HCT116 (cell line): ENCODE data around the gene LY6G6F. TPM values are rescaled to one million over a fixed set of nuclear protein-coding genes. Genes with fewer than 3 reads are reported as not detected.

ENCODE experiments used
- ATAC-seq: fragments of 200-7000 bp; cut with Tn5 transposase; 2 replicates; pipeline ENCODE4 v1.9.1; 2020; ENCODE audit warnings: mild to moderate bottlenecking, moderate library complexity
- BruUV-seq: library from RNA; stranded (reverse); fragments of 400-500 nt; replicated peaks from 2 replicates; lab custom pipeline; 2021; lab: Mats Ljungman, UMichigan
- CTCF ChIA-PET: fragments of 300-600 bp; sonication (Branson Sonifier 250); formaldehyde crosslinking; loops from one replicate; lab custom pipeline; 2021; ENCODE audit warnings: antibody characterized with exemption; lab: Charles Lee
- POLR2A ChIA-PET: fragments of 300-600, 350-600 bp; sonication (Branson Sonifier 250); formaldehyde crosslinking; loops from one replicate; lab custom pipeline; 2021; ENCODE audit warnings: antibody characterized with exemption; lab: Charles Lee
- RAD21 ChIA-PET, 2 experiments: fragments of 300-600 bp; sonication (Branson Sonifier 250); formaldehyde crosslinking; loops; one replicate each; lab custom pipeline; 2023; ENCODE audit warnings: low total read pairs in 2 of 2; ENCODE audit not compliant: uncharacterized antibody in 2 of 2, unreplicated experiment in 2 of 2, low non-redundant PET in 1 of 2; lab: Charles Lee
- DNase-seq: peaks from one replicate; pipeline ENCODE4 v3.0.0-alpha.2; 2010; ENCODE audit warnings: low read depth, low spot score
- H2AFZ ChIP-seq: fragments of 200-600 bp; shearing (Covaris generic), sonication (generic); 2 replicates; pipeline ENCODE4 v1.6.1; 2017; ENCODE audit warnings: low read depth, mixed run types, mixed read lengths, antibody characterized with exemption, low read length; ENCODE audit not compliant: poor library complexity, severe bottlenecking
- H3K27ac ChIP-seq: 2 replicates; pipeline ENCODE4 v1.5.1; 2012; ENCODE audit warnings: low read depth, low read length
- H3K27me3 ChIP-seq: fragments of 200-600 bp; sonication (generic); 2 replicates; pipeline ENCODE4 v1.6.1; 2016; ENCODE audit warnings: mixed run types, low read length, mixed read lengths; ENCODE audit not compliant: insufficient read depth
- H3K36me3 ChIP-seq, 2 experiments: fragments of 200-500 bp in 1 of 2; fragments of 200-600 bp in 1 of 2; sonication (Bioruptor generic) in 1 of 2; sonication (generic) in 1 of 2; 2 replicates each; pipeline versions ENCODE4 v1.5.1 to v1.6.1; 2014 to 2016; ENCODE audit warnings: low read length in 2 of 2, inconsistent platforms in 1 of 2, mixed read lengths in 1 of 2, mixed run types in 1 of 2; ENCODE audit not compliant: insufficient read depth in 2 of 2, control insufficient read depth in 1 of 2
- H3K4me1 ChIP-seq, 2 experiments: fragments of 200-600 bp in 1 of 2; sonication (generic) in 1 of 2; 2 replicates each; pipeline versions ENCODE4 v1.5.1 to v1.6.1; 2012 to 2017; ENCODE audit warnings: low read length in 2 of 2, inconsistent platforms in 1 of 2, mild to moderate bottlenecking in 1 of 2, mixed read lengths in 1 of 2, mixed run types in 1 of 2, moderate library complexity in 1 of 2; ENCODE audit not compliant: insufficient read depth in 2 of 2, control insufficient read depth in 1 of 2
- H3K4me2 ChIP-seq: fragments of 200-600 bp; sonication (generic); 2 replicates; pipeline ENCODE4 v1.6.1; 2017; ENCODE audit warnings: mixed run types, low read length, mixed read lengths
- H3K4me3 ChIP-seq, 2 experiments: fragments of 200-600 bp in 1 of 2; sonication (generic) in 1 of 2; replicated peaks in 1 of 2; 2 replicates each; pipeline ENCODE4 v1.5.1; 2011 to 2016; ENCODE audit warnings: low read length in 2 of 2, control low read depth in 1 of 2, low read depth in 1 of 2, mild to moderate bottlenecking in 1 of 2, mixed read lengths in 1 of 2, mixed run types in 1 of 2
- H3K79me2 ChIP-seq: fragments of 200-600 bp; sonication (generic); 2 replicates; pipeline ENCODE4 v1.6.1; 2017; ENCODE audit warnings: mild to moderate bottlenecking, mixed run types, low read length, moderate library complexity, mixed read lengths; ENCODE audit not compliant: insufficient read depth
- H3K9ac ChIP-seq: fragments of 200-600 bp; sonication (generic); 2 replicates; pipeline ENCODE4 v1.6.1; 2016; ENCODE audit warnings: low read length, mixed read lengths
- H3K9me2 ChIP-seq: fragments of 200-600 bp; sonication (generic), shearing (Covaris generic); 2 replicates; pipeline ENCODE4 v1.6.1; 2017; ENCODE audit warnings: mixed run types, mild to moderate bottlenecking, moderate library complexity; ENCODE audit not compliant: insufficient read depth
- H3K9me3 ChIP-seq, 2 experiments: fragments of 200-500 bp in 1 of 2; fragments of 200-600 bp in 1 of 2; sonication (Bioruptor generic) in 1 of 2; sonication (generic) in 1 of 2; 2 replicates each; pipeline ENCODE4 v1.6.1; 2014 to 2017; ENCODE audit warnings: low read length in 2 of 2, mixed read lengths in 2 of 2, inconsistent platforms in 1 of 2, low read depth in 1 of 2, mild to moderate bottlenecking in 1 of 2, mixed run types in 1 of 2, moderate library complexity in 1 of 2; ENCODE audit not compliant: control insufficient read depth in 1 of 2, insufficient read depth in 1 of 2
- H4K20me1 ChIP-seq: fragments of 200-600 bp; sonication (generic), shearing (Covaris generic); 2 replicates; pipeline ENCODE4 v1.6.1; 2017; ENCODE audit warnings: mixed run types, mild to moderate bottlenecking, moderate library complexity; ENCODE audit not compliant: insufficient read depth
- EGR1 ChIP-seq: IDR thresholded peaks from 2 replicates; pipeline ENCODE4 v1.6.1; 2012; ENCODE audit warnings: low read depth
- ELF1 ChIP-seq: IDR thresholded peaks from 2 replicates; pipeline ENCODE4 v1.6.1; 2012; ENCODE audit warnings: low read depth, borderline replicate concordance
- EZH2 ChIP-seq: fragments of 200-600 bp; sonication (generic); IDR thresholded peaks from 2 replicates; pipeline ENCODE4 v1.6.1; 2017; ENCODE audit warnings: antibody characterized with exemption, mixed run types
- POLR2AphosphoS5 ChIP-seq: IDR thresholded peaks from 2 replicates; pipeline ENCODE4 v1.6.1; 2011; ENCODE audit warnings: mild to moderate bottlenecking, low read depth, low read length, moderate library complexity
- SRF ChIP-seq: IDR thresholded peaks from 2 replicates; pipeline ENCODE4 v1.6.1; 2012; ENCODE audit warnings: low read depth
- YY1 ChIP-seq: IDR thresholded peaks from 2 replicates; pipeline ENCODE4 v1.6.1; 2011; ENCODE audit warnings: low read length, low read depth, moderate library complexity, mild to moderate bottlenecking; ENCODE audit not compliant: insufficient replicate concordance; ENCODE audit errors: extremely low read depth
- ZNF274 ChIP-seq: fragments of 200-500 bp; sonication (Bioruptor generic); IDR thresholded peaks from 2 replicates; pipeline ENCODE4 v1.6.1; 2014; ENCODE audit warnings: mild to moderate bottlenecking, low read depth, low read length, inconsistent platforms
- intact Hi-C: fragments of 100-400 bp; cut with micrococcal nuclease; formaldehyde crosslinking; loops from 2 replicates; pipeline ENCODE4 v1.10.0; 2022
- total RNA-seq: library from RNA; stranded (reverse); gene quantifications from one replicate; pipeline ENCODE4 v1.2.1, GENCODE V29; 2021; ENCODE audit not compliant: unreplicated experiment
- TF ChIP-seq, protein P1 (sequence below): IDR thresholded peaks from 2 replicates; pipeline ENCODE4 v1.6.1; 2012
- TF ChIP-seq, protein P2 (sequence below): IDR thresholded peaks from 2 replicates; pipeline ENCODE4 v1.6.1; 2011; ENCODE audit warnings: mild to moderate bottlenecking, low read length, moderate library complexity; ENCODE audit not compliant: insufficient replicate concordance; ENCODE audit errors: extremely low read depth
- TF ChIP-seq, protein P3 (sequence below): IDR thresholded peaks from 2 replicates; pipeline ENCODE4 v1.6.1; 2012

Gene LY6G6F
- total RNA-seq, 1 experiment from 2014 or later = not detected

DNA sequence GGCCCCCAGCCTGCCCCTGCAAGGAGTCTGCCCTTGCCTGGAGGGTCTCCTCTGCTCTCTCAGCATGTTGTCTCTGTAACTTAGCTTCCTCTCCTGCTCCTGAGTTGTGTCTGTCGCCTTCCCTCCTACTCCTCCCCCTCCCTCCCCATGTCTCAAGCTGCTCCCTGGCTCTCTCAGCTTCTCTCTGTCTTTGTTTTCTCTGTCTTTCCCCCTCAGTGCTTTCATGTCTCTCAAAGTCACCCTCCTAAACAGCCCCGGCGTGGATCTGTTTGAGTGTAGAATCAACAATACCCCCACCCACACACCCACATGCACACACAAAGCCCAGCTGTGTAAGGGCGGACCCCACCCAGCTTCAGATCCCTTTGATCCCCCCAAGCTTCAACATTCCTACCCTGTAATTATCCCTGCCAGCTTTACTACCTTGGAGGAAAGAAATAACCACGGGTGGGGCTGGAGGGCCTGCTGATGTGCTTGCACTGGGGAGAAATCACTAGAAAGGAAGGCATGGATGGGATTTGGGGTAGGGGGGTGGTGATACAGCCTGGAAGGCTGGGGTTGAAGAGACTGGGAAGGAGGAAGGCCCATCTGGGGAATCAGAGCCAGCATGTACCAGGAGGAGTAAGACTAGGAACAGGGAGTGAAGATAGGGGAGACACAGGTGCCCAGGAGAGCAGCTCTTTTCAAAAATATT is 7.5 kb downstream of the LY6G6F start:
- H3K4me3 ChIP-seq = 0 out of 4 replicates have a peak overlapping the region, but pooled peaks of 1 of the 2 experiments have one; percentile 15
- ChIA-PET RAD21 (no interaction called here), CTCF (no interaction called here), POLR2A (interaction anchor here (1.0 to 1.2 kb wide), 2 partner anchors 10 to 113 kb away, joined by 5 read pairs; partner anchors contain the start of genes ABHD16A and HSPA1B)
- no TSS peak for BruUV-seq
- no peaks in the 10 kb centered on the region for H3K27me3 ChIP-seq
- no peak overlapping the region for H3K27ac ChIP-seq
- no peak for DNase-seq
- H3K36me3 ChIP-seq = no peaks in the 10 kb centered on the region
- peak; percentile 6; the same call in 1 of the 2 replicates for ATAC-seq
- H3K9me3 ChIP-seq = no peaks in the 10 kb centered on the region
- peaks cover 34 to 45% of the 10 kb centered on the region in 2 experiments for H3K4me1 ChIP-seq
- intact Hi-C loops = no loop called here
- H3K9me2 ChIP-seq = no peaks in the 10 kb centered on the region
- H3K4me2 ChIP-seq = peak overlapping the region; percentile 67
- H3K79me2 ChIP-seq = no peaks in the 10 kb centered on the region
- H3K9ac ChIP-seq = peak overlapping the region; percentile 28
- no peaks in the 10 kb centered on the region for H4K20me1 ChIP-seq
- TF ChIP-seq EZH2 (no peak), POLR2AphosphoS5 (no peak), ZNF274 (no peak), ELF1 (no peak), EGR1 (no peak), SRF (no peak), YY1 (no peak)
- TF ChIP-seq, protein P1, sequence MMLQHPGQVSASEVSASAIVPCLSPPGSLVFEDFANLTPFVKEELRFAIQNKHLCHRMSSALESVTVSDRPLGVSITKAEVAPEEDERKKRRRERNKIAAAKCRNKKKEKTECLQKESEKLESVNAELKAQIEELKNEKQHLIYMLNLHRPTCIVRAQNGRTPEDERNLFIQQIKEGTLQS = no peak
- TF ChIP-seq, protein P2, sequence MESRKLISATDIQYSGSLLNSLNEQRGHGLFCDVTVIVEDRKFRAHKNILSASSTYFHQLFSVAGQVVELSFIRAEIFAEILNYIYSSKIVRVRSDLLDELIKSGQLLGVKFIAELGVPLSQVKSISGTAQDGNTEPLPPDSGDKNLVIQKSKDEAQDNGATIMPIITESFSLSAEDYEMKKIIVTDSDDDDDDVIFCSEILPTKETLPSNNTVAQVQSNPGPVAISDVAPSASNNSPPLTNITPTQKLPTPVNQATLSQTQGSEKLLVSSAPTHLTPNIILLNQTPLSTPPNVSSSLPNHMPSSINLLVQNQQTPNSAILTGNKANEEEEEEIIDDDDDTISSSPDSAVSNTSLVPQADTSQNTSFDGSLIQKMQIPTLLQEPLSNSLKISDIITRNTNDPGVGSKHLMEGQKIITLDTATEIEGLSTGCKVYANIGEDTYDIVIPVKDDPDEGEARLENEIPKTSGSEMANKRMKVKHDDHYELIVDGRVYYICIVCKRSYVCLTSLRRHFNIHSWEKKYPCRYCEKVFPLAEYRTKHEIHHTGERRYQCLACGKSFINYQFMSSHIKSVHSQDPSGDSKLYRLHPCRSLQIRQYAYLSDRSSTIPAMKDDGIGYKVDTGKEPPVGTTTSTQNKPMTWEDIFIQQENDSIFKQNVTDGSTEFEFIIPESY = no peak
- TF ChIP-seq, protein P3, sequence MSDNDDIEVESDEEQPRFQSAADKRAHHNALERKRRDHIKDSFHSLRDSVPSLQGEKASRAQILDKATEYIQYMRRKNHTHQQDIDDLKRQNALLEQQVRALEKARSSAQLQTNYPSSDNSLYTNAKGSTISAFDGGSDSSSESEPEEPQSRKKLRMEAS = no peak
- TF ChIP-seq, all 23 proteins: peak for 0
- H2AFZ ChIP-seq = peak overlapping the region; percentile 79
